Naive thymus-derived CD4-positive, alpha-beta T cell (primary cell): Measurements from ENCODE around the gene PLEK2. TPM values are rescaled to one million over a fixed set of nuclear protein-coding genes. Genes with fewer than 3 reads are reported as not detected.

Experiments used
- ATAC-seq: fragments of 150-1000 bp; cut with Tn5 transposase; 2 replicates; pipeline ENCODE4 v1.10.0; 2021; ENCODE audit warnings: mild to moderate bottlenecking, moderate library complexity
- CTCF ChIA-PET: fragments of 350-600 bp; sonication (Branson Sonifier 250); formaldehyde crosslinking; loops from one replicate; lab custom pipeline; 2021; ENCODE audit warnings: antibody characterized with exemption; lab: Charles Lee
- POLR2A ChIA-PET: fragments of 350-600 bp; sonication (Branson Sonifier 250); formaldehyde crosslinking; loops from one replicate; lab custom pipeline; 2021; ENCODE audit warnings: antibody characterized with exemption, inconsistent platforms; lab: Charles Lee
- DNase-seq, 9 donors: peaks; one replicate each; pipeline versions ENCODE4 v3.0.0 to v3.0.0-alpha.2; 2020 to 2022; ENCODE audit warnings: mixed read lengths in 1 of 9
- H3K27ac ChIP-seq: one replicate; pipeline ENCODE4 v1.7.0; 2013; ENCODE audit warnings: mild to moderate bottlenecking, low read depth, low read length, moderate library complexity
- H3K27me3 ChIP-seq, 2 donors: one replicate each; pipeline ENCODE4 v1.7.0; 2013; ENCODE audit warnings: low read length in 2 of 2, mild to moderate bottlenecking in 2 of 2, moderate library complexity in 2 of 2; ENCODE audit not compliant: control insufficient read depth in 2 of 2, insufficient read depth in 2 of 2
- H3K36me3 ChIP-seq, 3 experiments: 1 replicate in 2 of 3; 2 replicates in 1 of 3; pipeline ENCODE4 v1.7.0; 2013; ENCODE audit warnings: low read length in 3 of 3, mild to moderate bottlenecking in 3 of 3, moderate library complexity in 1 of 3; ENCODE audit not compliant: insufficient read depth in 3 of 3, control insufficient read depth in 2 of 3
- H3K4me1 ChIP-seq, 2 donors: one replicate each; pipeline ENCODE4 v1.7.0; 2013; ENCODE audit warnings: low read length in 2 of 2, mild to moderate bottlenecking in 2 of 2, moderate library complexity in 1 of 2; ENCODE audit not compliant: control insufficient read depth in 2 of 2, insufficient read depth in 2 of 2
- H3K4me3 ChIP-seq: 2 replicates; pipeline ENCODE4 v1.7.0; 2013; ENCODE audit warnings: mild to moderate bottlenecking, low read length
- H3K9me3 ChIP-seq, 3 experiments: 1 replicate in 2 of 3; 2 replicates in 1 of 3; pipeline ENCODE4 v1.7.0; 2013; ENCODE audit warnings: low read length in 3 of 3; ENCODE audit not compliant: control insufficient read depth in 2 of 3
- H3K27ac Mint-ChIP-seq, 9 donors: one replicate each; pipeline ENCODE4 v1.8.0; 2020 to 2022; ENCODE audit warnings: mixed read lengths in 9 of 9, mild to moderate bottlenecking in 8 of 9, moderate library complexity in 5 of 9, inconsistent platforms in 2 of 9
- H3K27me3 Mint-ChIP-seq, 5 donors: one replicate each; pipeline ENCODE4 v1.8.0; 2021 to 2022; ENCODE audit warnings: mixed read lengths in 5 of 5, mild to moderate bottlenecking in 1 of 5
- H3K36me3 Mint-ChIP-seq, 5 donors: one replicate each; pipeline ENCODE4 v1.8.0; 2020 to 2022; ENCODE audit warnings: mixed read lengths in 5 of 5, mild to moderate bottlenecking in 3 of 5, inconsistent platforms in 1 of 5
- H3K4me1 Mint-ChIP-seq, 7 donors: one replicate each; pipeline ENCODE4 v1.8.0; 2020 to 2022; ENCODE audit warnings: mixed read lengths in 7 of 7, mild to moderate bottlenecking in 3 of 7, inconsistent platforms in 1 of 7
- H3K4me3 Mint-ChIP-seq, 10 donors: one replicate each; pipeline ENCODE4 v1.8.0; 2020 to 2022; ENCODE audit warnings: mild to moderate bottlenecking in 10 of 10, mixed read lengths in 10 of 10, moderate library complexity in 6 of 10, inconsistent platforms in 2 of 10
- H3K9me3 Mint-ChIP-seq, 11 donors: one replicate each; pipeline ENCODE4 v1.8.0; 2020 to 2022; ENCODE audit warnings: mixed read lengths in 11 of 11, mild to moderate bottlenecking in 4 of 11, inconsistent platforms in 1 of 11, moderate library complexity in 1 of 11
- intact Hi-C, 2 donors: fragments of 100-400 bp; cut with micrococcal nuclease; formaldehyde crosslinking; loops; one replicate each; pipeline ENCODE4 v1.15.1; 2023
- polyA plus RNA-seq, 2 donors: library from polyadenylated mRNA; unstranded; fragments of 300-500 nt; fragmentation: Illumina TruSeq; gene quantifications; one replicate each; pipeline ENCODE4 v1.2.3, GENCODE V29; 2021
- total RNA-seq, 6 experiments: library from RNA in 5 of 6; stranded (reverse) in 5 of 6; gene quantifications; 1 replicate in 5 of 6; 2 replicates in 1 of 6; pipeline ENCODE4 v1.2.3 and lab custom pipeline; 2021 to 2026

Gene PLEK2
- total and polyA plus RNA-seq, 7 experiments from 2014 or later: 0.36 to 5.4 (median 2.6) TPM

GRCh38 chr14:67424539-67424938 lies 12.6 kb upstream of the PLEK2 start:
- H3K36me3 ChIP-seq: no peaks in the 10 kb centered on the region
- peaks cover 0 to 8% (median 0%) of the 10 kb centered on the region in 7 donors for H3K4me1 Mint-ChIP-seq
- no peak overlapping the region for H3K4me3 ChIP-seq
- DNase-seq (no peak), ATAC-seq (no peak)
- intact Hi-C loops: no loop called here
- H3K9me3 Mint-ChIP-seq: no peaks in the 10 kb centered on the region
- CTCF ChIA-PET: interaction anchor here (0.7 to 12.9 kb wide), 7 partner anchors 9 to 280 kb away, joined by 4 to 184 read pairs (median 4); no protein-coding TSS in a partner anchor
- no peaks in the 10 kb centered on the region for H3K36me3 Mint-ChIP-seq
- H3K27ac ChIP-seq: no peak overlapping the region
- H3K4me1 ChIP-seq: no peaks in the 10 kb centered on the region
- POLR2A ChIA-PET: no interaction called here
- H3K9me3 ChIP-seq: no peaks in the 10 kb centered on the region
- no peak overlapping the region for H3K4me3 Mint-ChIP-seq
- H3K27ac Mint-ChIP-seq: no peak overlapping the region
- H3K27me3 ChIP-seq: no peaks in the 10 kb centered on the region
- peaks cover 6 to 31% (median 16%) of the 10 kb centered on the region in 5 donors for H3K27me3 Mint-ChIP-seq

DNA sequence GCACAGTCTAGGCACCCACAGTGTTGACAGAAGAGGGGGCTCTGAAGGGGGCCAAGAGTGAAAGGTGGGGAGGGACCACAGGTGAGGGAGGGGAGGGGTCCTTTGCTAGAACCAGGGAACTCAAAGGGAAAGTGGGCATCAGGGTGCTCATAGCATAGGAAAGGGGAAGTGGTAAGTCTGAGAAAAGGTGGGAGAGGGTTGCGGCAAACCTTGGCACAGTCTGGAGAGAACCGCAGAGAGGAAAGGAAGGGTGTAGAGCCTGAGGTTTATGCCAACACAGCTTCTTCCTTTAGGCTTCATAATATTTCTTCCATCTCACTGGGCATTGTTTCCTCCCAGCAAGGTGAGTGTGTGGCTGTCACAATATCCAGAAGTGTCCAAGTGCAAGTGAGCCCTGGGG lies 11.5 kb upstream of the PLEK2 start:
- Histone ChIP-seq H3K4me3 (no peak overlapping the region), H3K4me1 (no peaks in the 10 kb centered on the region), H3K9me3 (no peaks in the 10 kb centered on the region), H3K36me3 (no peaks in the 10 kb centered on the region), H3K27ac (no peak overlapping the region), H3K27me3 (no peaks in the 10 kb centered on the region)
- no peak overlapping the region for H3K27ac Mint-ChIP-seq
- H3K4me3 Mint-ChIP-seq: no peak overlapping the region
- POLR2A ChIA-PET: no interaction called here
- DNase-seq: no peak
- peaks cover 0 to 8% (median 0%) of the 10 kb centered on the region in 7 donors for H3K4me1 Mint-ChIP-seq
- no peaks in the 10 kb centered on the region for H3K36me3 Mint-ChIP-seq
- no peaks in the 10 kb centered on the region for H3K9me3 Mint-ChIP-seq
- CTCF ChIA-PET: interaction anchor here (0.5 to 12.9 kb wide), 4 partner anchors 17 to 281 kb away, joined by 3 to 184 read pairs (median 4); no protein-coding TSS in a partner anchor
- intact Hi-C loops: no loop called here
- peaks cover 6 to 31% (median 16%) of the 10 kb centered on the region in 5 donors for H3K27me3 Mint-ChIP-seq
- no peak for ATAC-seq

- Mint-ChIP-seq H3K27me3 (peaks cover 6 to 26% (median 13%) of the 10 kb centered on the region in 5 donors), H3K4me3 (no peak overlapping the region), H3K4me1 (no peaks in the 10 kb centered on the region), H3K9me3 (no peaks in the 10 kb centered on the region), H3K36me3 (no peaks in the 10 kb centered on the region), H3K27ac (no peak overlapping the region)
- intact Hi-C loops: no loop called here
- H3K27me3 ChIP-seq: no peaks in the 10 kb centered on the region
- no peaks in the 10 kb centered on the region for H3K36me3 ChIP-seq
- ATAC-seq (no peak), DNase-seq (no peak)
- no peak overlapping the region for H3K27ac ChIP-seq
- H3K4me1 ChIP-seq: no peaks in the 10 kb centered on the region
- ChIA-PET POLR2A (no interaction called here), CTCF (interaction anchor here (12.9 kb wide), 1 partner anchor 150 kb away, joined by 184 read pairs; no protein-coding TSS in a partner anchor)
- H3K4me3 ChIP-seq: no peak overlapping the region
- no peaks in the 10 kb centered on the region for H3K9me3 ChIP-seq
Observed at GRCh38 chr14:67421356-67422224, 9.6 kb upstream of the PLEK2 start.

DNA sequence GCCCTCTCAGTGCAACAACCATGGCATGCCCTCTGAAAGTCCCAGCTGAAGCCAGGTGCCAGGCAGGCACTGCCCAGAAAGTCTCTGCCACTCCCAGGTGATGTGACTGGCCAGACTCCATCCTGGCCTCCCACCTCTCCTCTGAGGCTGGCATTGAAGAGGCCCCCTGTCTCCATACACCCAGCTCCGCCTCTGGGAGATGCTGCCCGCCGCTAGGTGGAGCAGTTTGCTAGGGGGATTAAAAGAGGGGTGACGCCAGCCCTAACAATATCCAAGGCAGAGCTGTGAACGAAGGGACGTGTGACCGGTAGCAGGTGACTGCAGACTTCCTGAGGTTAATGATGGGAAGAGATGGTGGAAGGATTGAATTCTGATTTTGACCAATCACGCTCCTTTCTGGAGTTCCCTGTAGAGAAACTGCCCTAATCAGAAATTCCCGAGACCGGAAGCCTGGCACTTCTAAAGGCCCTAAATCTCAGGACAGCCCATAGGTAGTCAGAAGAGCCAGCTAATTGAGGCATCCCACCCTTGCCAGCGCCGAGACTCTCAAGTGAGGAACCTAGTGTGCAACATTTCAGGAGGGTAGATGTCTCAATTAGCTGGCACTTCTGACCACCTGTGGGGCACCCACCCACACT lies 8.3 kb upstream of the PLEK2 start:
- H3K27ac Mint-ChIP-seq: no peak overlapping the region
- H3K4me3 Mint-ChIP-seq: no peak overlapping the region
- Histone ChIP-seq H3K4me3 (no peak overlapping the region), H3K36me3 (no peaks in the 10 kb centered on the region), H3K4me1 (no peaks in the 10 kb centered on the region), H3K9me3 (no peaks in the 10 kb centered on the region), H3K27ac (no peak overlapping the region), H3K27me3 (no peaks in the 10 kb centered on the region)
- H3K9me3 Mint-ChIP-seq: no peaks in the 10 kb centered on the region
- peak in 3 of 9 donors; percentile 4 to 38 (median 8) for DNase-seq
- H3K4me1 Mint-ChIP-seq: no peaks in the 10 kb centered on the region
- intact Hi-C loops: no loop called here
- peaks cover 6 to 21% (median 9%) of the 10 kb centered on the region in 5 donors for H3K27me3 Mint-ChIP-seq
- no peaks in the 10 kb centered on the region for H3K36me3 Mint-ChIP-seq
- CTCF ChIA-PET: interaction anchor here (0.7 to 12.9 kb wide), 4 partner anchors 7 to 151 kb away, joined by 3 to 184 read pairs (median 8); no protein-coding TSS in a partner anchor
- POLR2A ChIA-PET: interaction anchor here (0.9 kb wide), 1 partner anchor 284 kb away, joined by 4 read pairs; no protein-coding TSS in a partner anchor
- ATAC-seq: peak; percentile 46

DNA sequence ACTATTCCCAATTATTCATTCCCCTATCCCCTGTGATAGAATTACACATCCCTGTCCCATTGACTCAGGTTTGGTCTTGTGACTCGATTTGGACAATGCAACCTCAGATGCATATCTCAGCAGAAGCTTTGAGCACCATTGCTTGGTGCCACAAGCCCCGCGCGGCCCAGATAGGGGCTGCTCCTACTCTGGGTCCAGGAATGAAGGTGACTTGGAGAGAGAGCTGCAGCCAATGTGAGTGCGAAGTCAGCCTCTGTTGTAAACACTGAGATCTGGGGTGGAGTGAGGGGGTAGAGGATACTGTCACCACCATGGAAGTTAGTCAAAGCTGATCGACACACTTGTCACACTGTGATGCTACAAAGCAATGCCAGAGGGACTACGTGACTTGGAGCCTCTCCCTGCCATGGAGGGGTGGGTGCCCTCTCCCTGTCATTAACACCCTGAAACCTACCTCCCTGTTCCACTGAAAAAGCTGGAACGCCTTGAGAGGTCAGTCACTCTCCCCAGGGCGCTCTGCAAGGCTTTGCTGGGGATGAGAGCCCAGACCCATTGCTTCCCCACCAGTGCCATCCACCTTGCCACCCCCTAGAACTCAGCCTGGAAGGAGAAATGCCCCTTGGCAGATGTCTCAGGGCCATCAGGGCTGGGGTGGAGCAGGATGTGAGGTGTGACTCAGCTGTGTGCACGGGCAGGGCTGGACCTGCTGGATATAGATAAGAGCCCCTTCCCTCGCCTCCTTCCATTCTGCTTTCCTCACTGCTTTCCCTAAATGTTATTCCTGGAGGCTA lies 6.6 kb upstream of the PLEK2 start:
- DNase-seq: no peak
- Histone ChIP-seq H3K4me3 (no peak overlapping the region), H3K4me1 (no peaks in the 10 kb centered on the region), H3K27me3 (no peaks in the 10 kb centered on the region), H3K27ac (no peak overlapping the region), H3K36me3 (no peaks in the 10 kb centered on the region), H3K9me3 (no peaks in the 10 kb centered on the region)
- peaks cover 0 to 11% (median 0%) of the 10 kb centered on the region in 5 donors for H3K27me3 Mint-ChIP-seq
- H3K36me3 Mint-ChIP-seq: no peaks in the 10 kb centered on the region
- H3K4me1 Mint-ChIP-seq: peaks cover 0 to 5% (median 0%) of the 10 kb centered on the region in 7 donors
- H3K9me3 Mint-ChIP-seq: no peaks in the 10 kb centered on the region
- intact Hi-C loops: no loop called here
- CTCF ChIA-PET: interaction anchor here (2.4 kb wide), 1 partner anchor 9 kb away, joined by 13 read pairs; no protein-coding TSS in a partner anchor
- POLR2A ChIA-PET: no interaction called here
- peak overlapping the region in 1 of 9 donors; percentile 36 for H3K27ac Mint-ChIP-seq
- H3K4me3 Mint-ChIP-seq: no peak overlapping the region
- no peak for ATAC-seq

- Mint-ChIP-seq H3K27ac (no peak overlapping the region), H3K27me3 (peaks cover 0 to 5% (median 0%) of the 10 kb centered on the region in 5 donors), H3K4me1 (peaks cover 0 to 5% (median 0%) of the 10 kb centered on the region in 7 donors), H3K4me3 (no peak overlapping the region), H3K9me3 (no peaks in the 10 kb centered on the region), H3K36me3 (no peaks in the 10 kb centered on the region)
- intact Hi-C loops: no loop called here
- no peaks in the 10 kb centered on the region for H3K36me3 ChIP-seq
- H3K27ac ChIP-seq: no peak overlapping the region
- H3K27me3 ChIP-seq: no peaks in the 10 kb centered on the region
- ChIA-PET CTCF (interaction anchor here (2.4 kb wide), 1 partner anchor 10 kb away, joined by 13 read pairs; no protein-coding TSS in a partner anchor), POLR2A (no interaction called here)
- DNase-seq (no peak), ATAC-seq (no peak)
- H3K4me3 ChIP-seq: no peak overlapping the region
- no peaks in the 10 kb centered on the region for H3K4me1 ChIP-seq
- H3K9me3 ChIP-seq: no peaks in the 10 kb centered on the region
Observed at GRCh38 chr14:67417633-67418032, 5.7 kb upstream of the PLEK2 start.
